Small intestine (tissue), 7 donors: ENCODE measurements around the gene ATP2A2. TPM values are rescaled to one million over a fixed set of nuclear protein-coding genes. Genes with fewer than 3 reads are reported as not detected.
"Not testable (repeated sequence)": the region's sequence is repeated elsewhere in the genome, so short reads cannot be mapped to it uniquely, and the experiment has no call there.

Experiments
- DNase-seq, 2 donors: peaks; one replicate each; pipeline versions ENCODE4 v3.0.0 to v3.0.0-alpha.2; 2013
- FAIRE-seq: peaks from 2 replicates; lab custom pipeline; 2012; peaks lifted over from hg19 to GRCh38; lab: Jason Lieb, UNC
- H3K27ac ChIP-seq, 3 donors: one replicate each; pipeline ENCODE4 v1.5.1; 2013; ENCODE audit warnings: low read length in 2 of 3, mild to moderate bottlenecking in 2 of 3, control low read depth in 1 of 3, inconsistent platforms in 1 of 3, low read depth in 1 of 3, moderate library complexity in 1 of 3
- H3K27me3 ChIP-seq, 3 donors: one replicate each; pipeline ENCODE4 v1.6.1; 2013; ENCODE audit warnings: low read length in 3 of 3, inconsistent platforms in 1 of 3; ENCODE audit not compliant: control insufficient read depth in 3 of 3, insufficient read depth in 3 of 3
- H3K36me3 ChIP-seq, 3 donors: one replicate each; pipeline ENCODE4 v1.6.1; 2013; ENCODE audit warnings: low read length in 3 of 3, inconsistent platforms in 1 of 3, low read depth in 1 of 3, mild to moderate bottlenecking in 1 of 3, moderate library complexity in 1 of 3; ENCODE audit not compliant: control insufficient read depth in 3 of 3, insufficient read depth in 2 of 3
- H3K4me1 ChIP-seq, 3 donors: one replicate each; pipeline ENCODE4 v1.6.1; 2013; ENCODE audit warnings: low read length in 2 of 3, inconsistent platforms in 1 of 3, low read depth in 1 of 3, mild to moderate bottlenecking in 1 of 3, moderate library complexity in 1 of 3; ENCODE audit not compliant: control insufficient read depth in 3 of 3, insufficient read depth in 2 of 3
- H3K4me3 ChIP-seq, 3 donors: one replicate each; pipeline ENCODE4 v1.5.1; 2013; ENCODE audit warnings: low read length in 3 of 3, control low read depth in 1 of 3, inconsistent platforms in 1 of 3, low read depth in 1 of 3, mild to moderate bottlenecking in 1 of 3, moderate library complexity in 1 of 3
- H3K9me3 ChIP-seq, 2 donors: one replicate each; pipeline ENCODE4 v1.6.1; 2013; ENCODE audit warnings: low read depth in 1 of 2, low read length in 1 of 2; ENCODE audit not compliant: control insufficient read depth in 2 of 2, insufficient read depth in 1 of 2
- WGBS, 3 donors: extraction: QIAGEN DNeasy Blood & Tissue Kit; methylation state at CpG; one replicate each; pipeline ENCODE4 v1.1.7; 2013; 5-methylcytosine and 5-hydroxymethylcytosine counted together
- polyA plus RNA-seq, 4 donors: library from polyadenylated mRNA; stranded (reverse) in 3 of 4; unstranded in 1 of 4; fragments of 200-250 nt in 3 of 4; fragments of 120-200 nt in 1 of 4; gene quantifications; one replicate each; pipeline versions ENCODE4 v1.2.1 to v1.2.3, GENCODE V29; 2013
- donor health status: healthy with polysubstance abuse.
- donor health status: control.
- donor health status: control.
- donor health status: Bipolar disorder and iron deficiency.
- donor health status: healthy.

Gene ATP2A2
- polyA plus RNA-seq, 4 donors, result 14.8 to 134 (median 61.2) TPM

DNA sequence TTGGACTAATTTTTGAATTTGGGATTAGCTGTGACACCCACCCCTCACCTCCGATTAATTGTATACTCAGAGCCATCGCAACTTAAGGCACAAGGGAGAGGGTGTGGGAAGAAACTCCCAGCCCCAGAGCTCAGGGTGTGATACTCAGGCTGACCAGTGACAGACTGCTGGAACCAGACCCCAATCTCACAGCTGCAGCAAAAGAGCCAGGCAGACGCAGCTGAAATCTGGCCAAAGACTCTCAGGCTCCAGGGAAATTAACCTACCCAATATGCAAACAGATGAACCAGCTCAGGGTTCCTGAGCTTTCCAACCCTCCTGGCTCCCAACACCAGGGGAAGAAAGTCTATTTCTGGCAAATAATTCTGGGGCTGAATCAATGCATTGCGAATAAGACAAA lies 92.0 kb downstream of the ATP2A2 start:
- H3K27ac ChIP-seq, result peak overlapping the region in 1 of 3 donors; percentile 6
- no peaks in the 10 kb centered on the region for H3K27me3 ChIP-seq
- no peaks in the 10 kb centered on the region for H3K4me1 ChIP-seq
- H3K9me3 ChIP-seq, result no peaks in the 10 kb centered on the region
- WGBS, 3 donors, result 67 to 94% (median 86%) methylated on average over 4 of the region's 4 CpGs
- no peak overlapping the region for H3K4me3 ChIP-seq
- FAIRE-seq, result no peak
- no peak for DNase-seq
- H3K36me3 ChIP-seq, result peaks cover 13 to 64% (median 18%) of the 10 kb centered on the region in 3 donors

DNA sequence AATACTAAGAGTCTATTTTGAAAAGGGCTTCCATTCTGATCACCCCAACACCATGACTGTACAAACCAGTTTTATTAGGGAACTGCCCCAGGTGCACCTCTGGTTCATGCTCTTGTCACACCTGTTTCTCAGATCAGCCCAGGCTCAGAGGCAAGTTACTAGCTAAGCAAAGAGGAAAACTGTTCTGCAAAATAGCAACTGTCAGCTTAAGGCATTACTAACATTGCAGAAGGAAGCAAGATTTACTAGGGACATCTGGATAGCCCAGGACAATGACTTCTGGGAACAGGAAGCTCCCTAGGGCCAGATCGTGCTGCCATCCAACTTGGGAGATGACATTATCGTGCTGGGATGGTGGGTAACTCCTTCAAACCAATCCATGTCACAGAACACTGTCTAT lies 92.4 kb downstream of the ATP2A2 start:
- peaks cover 16 to 68% (median 18%) of the 10 kb centered on the region in 3 donors for H3K36me3 ChIP-seq
- H3K4me1 ChIP-seq, result no peaks in the 10 kb centered on the region
- H3K9me3 ChIP-seq, result no peaks in the 10 kb centered on the region
- peak overlapping the region in 1 of 3 donors; percentile 23 for H3K27ac ChIP-seq
- FAIRE-seq, result no peak
- no peaks in the 10 kb centered on the region for H3K27me3 ChIP-seq
- WGBS, 3 donors, result 64 to 81% (median 80%) methylated on average over 2 of the region's 2 CpGs
- no peak for DNase-seq
- no peak overlapping the region for H3K4me3 ChIP-seq

DNA sequence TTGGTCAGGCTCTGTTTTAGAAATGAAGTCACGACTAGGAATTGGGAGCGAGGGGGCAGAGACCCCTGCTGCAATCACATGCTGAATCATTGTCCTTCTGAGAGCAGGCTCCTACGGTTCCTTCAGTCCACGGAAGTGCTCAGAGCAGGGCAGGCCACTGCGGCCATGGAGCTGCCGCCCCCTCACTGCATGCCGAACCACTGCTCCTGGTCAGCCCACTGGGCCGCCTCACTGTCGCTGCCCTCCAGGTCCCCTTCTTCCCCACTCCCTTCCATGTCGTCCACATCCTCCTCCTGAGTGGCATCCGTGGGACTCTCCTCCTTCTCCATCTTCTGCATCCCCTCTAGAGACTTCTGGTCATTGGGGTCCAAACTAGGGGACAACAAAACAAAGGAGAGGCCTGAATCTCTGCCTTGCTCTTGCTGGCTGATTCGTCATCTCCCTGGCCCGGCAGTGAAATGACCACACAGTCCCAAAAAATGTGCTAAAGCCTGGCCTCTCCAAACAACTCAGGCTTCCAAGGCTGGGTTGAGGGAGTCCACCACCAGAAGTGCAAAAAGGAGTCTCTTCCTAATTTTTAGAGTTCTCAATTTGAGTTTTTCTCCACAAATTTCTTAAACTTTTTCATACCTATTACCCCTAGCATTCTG lies 93.0 kb downstream of the ATP2A2 start:
- peak overlapping the region in 1 of 3 donors; percentile 23 for H3K27ac ChIP-seq

DNA sequence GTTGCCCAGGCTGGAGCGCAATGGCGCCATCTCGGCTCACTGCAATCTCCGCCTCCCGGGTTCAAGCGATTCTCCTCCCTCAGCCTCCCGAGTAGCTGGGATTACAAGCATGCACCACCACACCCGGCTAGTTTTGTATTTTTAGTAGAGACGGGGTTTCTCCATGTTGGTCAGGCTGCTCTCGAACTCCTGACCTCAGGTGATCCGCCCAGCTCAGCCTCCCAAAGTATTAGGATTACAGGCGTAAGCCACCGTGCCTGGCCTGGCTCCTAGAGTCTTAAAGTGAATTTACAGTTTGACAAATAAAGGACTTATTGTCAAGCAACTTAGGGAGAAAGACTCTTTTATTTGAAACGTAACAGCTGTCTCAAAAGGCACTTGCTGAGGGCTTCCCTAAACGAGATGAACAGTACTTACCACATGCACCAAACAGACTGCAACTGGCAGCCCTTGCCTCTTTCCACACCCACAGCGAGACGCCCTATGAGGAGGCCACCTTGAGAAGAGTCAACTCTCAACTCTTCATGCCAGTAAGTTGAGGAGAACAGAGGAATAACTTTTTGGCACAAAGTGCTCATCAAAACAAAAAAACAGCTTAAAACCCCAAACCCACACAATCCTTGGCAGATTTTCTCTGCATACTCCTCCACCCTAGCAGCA lies 97.2 kb downstream of the ATP2A2 start:
- H3K4me3 ChIP-seq, H3K27ac ChIP-seq, DNase-seq, H3K9me3 ChIP-seq, H3K27me3 ChIP-seq, FAIRE-seq, H3K4me1 ChIP-seq: not testable (repeated sequence)
- peaks cover 23 to 72% (median 30%) of the 10 kb centered on the region in 3 donors for H3K36me3 ChIP-seq
- 84 to 91% (median 91%) methylated on average over 17 of the region's 17 CpGs for WGBS, 3 donors

More for the DNA sequence above, 93.0 kb downstream of the ATP2A2 start:
- Histone ChIP-seq H3K36me3 (peaks cover 17 to 74% (median 18%) of the 10 kb centered on the region in 3 donors), H3K4me3 (no peak overlapping the region), H3K27me3 (no peaks in the 10 kb centered on the region), H3K9me3 (no peaks in the 10 kb centered on the region), H3K4me1 (no peaks in the 10 kb centered on the region)
- 91 to 95% (median 94%) methylated on average over 10 to 13 of the region's 13 CpGs for WGBS, 3 donors
- no peak for DNase-seq
- no peak for FAIRE-seq

DNA sequence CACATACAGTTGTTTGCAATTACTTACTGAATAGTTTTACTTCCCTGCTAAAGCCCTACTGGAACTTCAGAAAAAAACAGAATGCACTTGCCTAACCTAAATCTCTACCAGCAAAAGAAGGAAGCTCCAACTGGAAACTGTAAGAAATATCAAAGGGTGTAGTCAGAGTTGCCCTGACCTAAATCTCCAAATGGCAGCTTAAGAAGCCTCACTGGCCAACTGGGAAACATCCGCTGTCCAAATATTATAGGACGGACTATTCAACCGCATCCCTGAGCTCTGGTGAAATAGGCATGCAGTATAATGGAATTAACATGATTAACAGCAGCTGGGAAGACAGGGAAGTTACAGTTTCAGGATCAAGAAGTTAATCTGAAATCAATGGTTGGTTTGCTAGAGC lies 98.2 kb downstream of the ATP2A2 start:
- 89 to 96% (median 95%) methylated on average over 3 of the region's 3 CpGs for WGBS, 3 donors
- Histone ChIP-seq H3K4me3 (no peak overlapping the region), H3K4me1 (no peaks in the 10 kb centered on the region), H3K27ac (no peak overlapping the region), H3K9me3 (no peaks in the 10 kb centered on the region), H3K36me3 (peaks cover 19 to 70% (median 27%) of the 10 kb centered on the region in 3 donors), H3K27me3 (no peaks in the 10 kb centered on the region)
- DNase-seq (no peak), FAIRE-seq (no peak)

DNA sequence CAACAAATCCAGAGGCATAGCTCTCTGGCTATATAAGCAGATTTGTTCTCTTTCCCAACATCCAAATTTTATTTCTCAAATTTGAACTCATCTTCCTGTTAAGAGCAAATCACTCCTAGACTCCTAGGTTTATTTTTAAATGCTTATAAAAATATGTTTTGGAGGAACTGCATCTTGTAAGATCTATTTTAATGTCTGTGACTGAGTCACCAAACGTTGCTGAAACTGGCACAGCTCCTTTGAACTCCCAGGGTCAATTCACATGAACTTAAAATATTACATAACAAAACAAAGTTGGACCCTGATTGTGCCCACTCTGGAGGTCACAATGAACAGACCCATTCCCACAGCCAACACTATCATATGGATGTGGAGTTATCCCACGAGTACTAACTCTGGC lies 98.6 kb downstream of the ATP2A2 start:
- no peak for FAIRE-seq
- Histone ChIP-seq H3K4me1 (no peaks in the 10 kb centered on the region), H3K27ac (no peak overlapping the region), H3K9me3 (no peaks in the 10 kb centered on the region), H3K27me3 (no peaks in the 10 kb centered on the region), H3K36me3 (peaks cover 19 to 72% (median 27%) of the 10 kb centered on the region in 3 donors), H3K4me3 (no peak overlapping the region)
- 76 to 79% (median 79%) methylated on average over 2 of the region's 2 CpGs for WGBS, 3 donors
- no peak for DNase-seq

DNA sequence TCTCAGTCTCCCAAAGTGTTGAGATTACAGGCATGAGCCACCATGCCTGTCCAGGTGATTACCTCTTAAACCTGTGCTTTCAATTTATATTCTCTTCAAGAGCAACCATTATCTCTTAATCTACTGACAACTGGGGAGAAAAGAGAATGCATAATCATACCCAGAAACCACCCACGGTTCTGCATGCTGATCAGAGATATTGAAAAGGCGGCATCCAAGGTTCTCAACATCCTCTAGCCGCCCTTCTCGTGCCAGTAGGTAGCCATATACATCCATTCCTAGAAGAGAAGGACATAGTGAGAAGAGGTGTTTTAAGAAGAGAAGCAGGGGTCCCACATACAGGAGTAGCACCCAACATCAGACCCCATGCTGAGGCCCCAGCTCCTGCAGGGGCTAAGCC lies 101.6 kb downstream of the ATP2A2 start:
- no peak overlapping the region for H3K27ac ChIP-seq
- H3K4me3 ChIP-seq, result no peak overlapping the region
- DNase-seq (no peak), FAIRE-seq (no peak)
- H3K36me3 ChIP-seq, result peaks cover 10 to 67% (median 21%) of the 10 kb centered on the region in 3 donors
- no peaks in the 10 kb centered on the region for H3K4me1 ChIP-seq
- no peaks in the 10 kb centered on the region for H3K27me3 ChIP-seq
- H3K9me3 ChIP-seq, result no peaks in the 10 kb centered on the region
- 84 to 96% (median 90%) methylated on average over 4 of the region's 4 CpGs for WGBS, 3 donors
